HG03025 (cell line): ENCODE results near the gene MCCD1.
"Not testable (repeated sequence)": the region's sequence is repeated elsewhere in the genome, so short reads cannot be mapped to it uniquely, and the experiment has no call there.

Source experiments
- ATAC-seq: cut with Tn5 transposase; IDR thresholded peaks from one replicate; pipeline ENCODE4 v1.9.1; 2021; ENCODE audit warnings: mild to moderate bottlenecking, moderate library complexity; ENCODE audit not compliant: unreplicated experiment, low FRiP score

MCCD1 gene

DNA sequence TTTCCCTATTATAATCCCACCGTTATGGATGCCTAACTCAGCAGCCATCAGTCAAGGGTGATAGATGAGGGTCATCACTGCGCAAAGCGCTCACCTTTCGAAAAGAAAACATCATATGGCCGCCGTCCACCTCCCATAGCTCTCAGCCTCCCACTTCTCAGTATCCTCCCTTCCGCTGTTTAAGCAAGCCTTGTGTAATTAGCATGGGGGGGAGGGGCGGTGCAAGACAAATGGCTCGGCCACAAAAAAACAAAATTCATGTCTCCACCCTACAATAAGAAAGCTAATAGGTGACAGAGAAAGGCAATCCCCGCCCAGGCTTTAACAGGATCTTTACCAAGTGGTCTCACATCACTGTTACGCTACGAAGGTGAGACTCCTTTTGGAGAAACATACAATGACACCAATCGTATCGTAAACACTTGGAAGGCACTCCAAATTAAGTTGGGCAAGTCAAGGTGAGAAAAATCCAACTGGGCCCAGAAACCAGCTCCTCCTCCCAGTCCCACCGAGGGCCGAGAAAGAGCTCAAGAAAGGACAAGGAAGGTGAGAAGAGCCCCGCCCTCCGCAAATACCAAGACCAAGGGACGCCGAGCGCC lies 12.4 kb downstream of the MCCD1 start:
- no peak for ATAC-seq

DNA sequence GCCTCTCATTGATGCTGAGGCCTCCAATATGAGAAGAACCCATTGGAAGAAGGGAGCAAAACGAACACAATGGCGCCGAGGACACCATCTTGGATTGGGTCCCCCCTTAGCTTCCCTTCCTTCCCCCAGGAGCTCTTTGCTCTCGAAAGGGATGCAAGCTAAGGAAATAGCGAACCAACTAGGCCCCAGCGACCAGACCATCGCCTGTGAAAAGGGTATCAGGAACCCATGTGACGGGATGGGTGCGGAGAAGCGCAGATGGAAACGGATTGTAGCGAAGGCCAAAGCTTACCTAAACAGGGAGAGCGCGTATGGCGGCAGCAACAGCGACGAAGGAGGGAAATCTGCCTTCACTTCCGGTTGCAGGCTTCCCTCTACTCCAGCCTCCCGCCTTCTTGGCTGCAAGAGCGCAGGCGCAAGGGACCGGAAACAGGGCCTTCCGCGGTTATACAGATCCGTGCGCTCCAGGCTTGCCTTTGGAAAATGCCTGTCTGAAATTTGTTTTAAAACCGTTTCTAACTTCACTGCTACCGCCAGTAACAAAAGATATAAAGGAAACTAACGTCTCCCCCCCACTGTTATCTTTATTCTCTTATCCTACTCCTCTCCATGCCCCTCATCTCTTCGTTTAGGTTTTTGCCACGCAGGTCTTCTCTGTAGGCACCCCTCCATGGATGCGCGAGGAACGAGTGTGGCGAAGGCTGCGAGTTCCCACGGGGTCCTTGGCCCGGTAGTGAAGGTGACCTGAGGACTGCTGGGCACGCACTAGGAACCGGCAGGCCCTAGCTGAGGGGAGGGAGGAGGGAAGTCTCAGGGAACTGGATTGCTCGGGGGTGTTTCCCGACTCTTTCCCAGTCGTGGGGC lies 13.1 kb downstream of the MCCD1 start, which contains the start of gene DDX39B:
Gene DDX39B, minus strand, starts transcription at position 346 of the 864 bp plus-strand sequence. CDS start 1,471 bp downstream, outside the sequence.
- peak; percentile 60 for ATAC-seq

DNA sequence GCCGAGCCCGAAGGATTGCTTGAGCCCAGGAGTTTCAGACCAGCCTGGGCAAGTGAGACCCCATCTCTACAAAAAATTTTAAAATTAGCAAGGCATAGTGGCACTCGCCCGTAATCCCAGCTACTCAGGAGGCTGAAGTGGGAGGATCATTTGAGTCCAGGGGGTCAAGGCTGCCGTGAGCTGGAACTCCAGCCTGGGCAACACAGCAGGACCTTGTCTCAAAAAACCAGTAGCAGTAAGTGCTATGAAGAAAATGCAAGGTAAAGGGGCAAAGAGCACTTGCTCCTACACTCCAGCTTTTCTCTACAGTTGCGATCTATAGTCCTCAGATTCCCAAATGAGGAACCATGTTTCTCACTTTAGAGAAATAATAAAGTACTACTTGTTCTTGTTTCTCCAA lies 14.9 kb downstream of the MCCD1 start:
- ATAC-seq: no peak

DNA sequence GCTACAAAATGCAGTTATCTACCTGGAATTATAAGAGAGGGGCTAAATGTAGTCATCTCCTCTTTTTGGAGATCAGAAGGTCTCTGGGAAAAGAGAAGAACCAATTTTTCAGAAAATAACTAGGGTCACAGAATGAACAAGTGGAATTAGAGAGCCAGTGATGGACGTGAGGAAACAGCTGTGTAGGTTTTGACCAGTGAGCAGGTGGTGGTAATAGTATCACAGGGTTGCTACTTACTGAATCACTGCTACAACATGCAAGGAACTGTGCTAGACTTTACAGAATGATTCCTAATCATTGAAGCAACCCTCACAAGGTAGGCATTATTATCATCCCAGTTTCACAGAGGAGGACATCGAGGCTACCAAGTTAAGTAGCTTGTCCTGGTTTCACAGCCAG lies 15.9 kb downstream of the MCCD1 start:
- no peak for ATAC-seq

DNA sequence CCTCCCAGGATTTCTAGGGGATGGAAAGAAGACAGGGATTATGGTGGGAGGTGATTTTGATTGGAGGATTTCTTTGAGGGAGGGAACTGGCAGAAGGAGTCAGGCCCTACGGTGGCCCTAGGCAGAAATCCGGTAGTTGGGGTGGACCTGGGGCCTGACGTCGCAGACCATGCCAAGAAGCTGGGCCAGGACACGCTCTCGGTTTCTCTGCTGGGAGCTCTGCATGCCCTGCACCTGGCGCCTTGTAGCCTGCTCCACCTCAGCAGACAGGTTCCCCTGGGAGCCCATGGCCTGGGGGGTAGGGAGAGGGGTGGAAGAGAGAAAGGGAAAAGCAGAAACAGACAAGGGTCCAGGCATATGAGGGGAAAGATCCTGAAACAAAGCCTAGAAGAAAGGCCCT lies 16.5 kb downstream of the MCCD1 start:
- no peak for ATAC-seq

DNA sequence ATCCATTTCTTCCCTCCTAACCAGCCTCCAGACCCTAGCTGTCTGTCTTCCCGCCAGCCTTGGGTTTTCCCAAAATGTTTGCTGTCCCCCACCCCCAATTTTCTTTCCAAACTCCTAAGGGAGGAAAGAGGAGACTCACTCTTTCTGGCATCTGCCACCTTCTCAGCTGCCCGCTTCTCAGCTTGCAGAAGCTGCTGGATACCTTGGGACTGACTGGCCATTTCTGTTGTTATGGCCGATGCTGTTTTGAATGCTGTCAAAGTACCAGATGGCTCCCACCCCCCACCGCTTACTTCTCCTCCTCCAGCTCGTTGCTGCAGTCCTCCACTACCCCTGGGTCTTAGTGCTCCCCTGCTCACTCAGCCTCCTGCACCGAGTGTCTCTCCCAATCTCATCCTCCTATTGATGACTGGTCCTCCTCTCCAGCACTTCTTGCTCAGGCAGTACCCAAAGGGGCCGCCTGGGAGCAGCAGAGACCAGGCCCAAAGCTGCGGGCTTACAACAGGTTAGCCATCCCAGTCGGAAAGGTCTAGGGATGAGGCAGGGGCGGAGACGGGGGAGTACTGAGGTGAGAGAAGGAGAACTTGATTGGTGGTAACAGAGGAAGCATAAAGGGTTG lies 17.7 kb downstream of the MCCD1 start, which contains the start of gene ATP6V1G2:
Gene ATP6V1G2, minus strand, starts transcription at position 270 of the 619 bp plus-strand sequence. Its CDS starts 49 bp downstream, at position 221.
- ATAC-seq: peak; percentile 38

DNA sequence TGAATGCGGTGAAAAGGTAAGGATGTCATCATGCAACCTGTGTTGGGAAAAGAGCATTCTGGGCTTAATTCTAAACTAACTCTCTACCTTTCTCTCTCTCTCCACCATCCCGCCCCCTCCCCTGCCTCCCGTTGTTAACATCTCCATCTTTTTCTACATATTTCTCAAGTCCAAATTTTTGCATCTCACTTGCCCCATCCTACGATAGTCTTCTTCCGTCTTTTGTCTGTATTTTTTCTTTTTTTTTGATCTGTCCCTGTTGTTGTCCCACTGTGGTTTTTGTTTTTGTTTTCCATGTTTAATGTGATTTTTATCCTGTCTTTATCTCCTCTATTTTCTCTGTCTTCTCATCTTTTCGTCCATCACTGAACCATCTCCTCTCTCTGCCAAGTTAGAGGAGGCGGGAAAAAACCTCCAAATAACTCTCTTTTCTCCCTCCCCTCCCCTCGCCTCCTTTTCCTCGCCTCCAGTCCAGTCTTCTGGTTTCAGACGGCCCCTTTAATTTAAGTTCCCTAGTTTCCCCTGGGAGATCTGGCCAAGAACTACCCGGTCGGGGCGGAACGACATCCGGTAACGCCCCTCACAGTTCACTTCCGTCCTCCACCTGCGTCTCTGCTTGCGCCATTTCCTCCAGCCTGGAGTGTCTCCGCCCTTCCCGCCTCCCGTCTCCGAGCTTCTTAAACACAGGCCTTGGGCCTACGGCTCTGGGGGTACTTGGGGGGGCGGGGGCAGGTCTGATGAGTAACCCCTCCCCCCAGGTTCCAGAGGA lies 18.4 kb downstream of the MCCD1 start, which contains the start of gene NFKBIL1:
Gene NFKBIL1, plus strand, starts transcription at position 651 of the 769 bp plus-strand sequence. Its CDS starts 87 bp downstream, at position 738.
- peak; percentile 3 for ATAC-seq

DNA sequence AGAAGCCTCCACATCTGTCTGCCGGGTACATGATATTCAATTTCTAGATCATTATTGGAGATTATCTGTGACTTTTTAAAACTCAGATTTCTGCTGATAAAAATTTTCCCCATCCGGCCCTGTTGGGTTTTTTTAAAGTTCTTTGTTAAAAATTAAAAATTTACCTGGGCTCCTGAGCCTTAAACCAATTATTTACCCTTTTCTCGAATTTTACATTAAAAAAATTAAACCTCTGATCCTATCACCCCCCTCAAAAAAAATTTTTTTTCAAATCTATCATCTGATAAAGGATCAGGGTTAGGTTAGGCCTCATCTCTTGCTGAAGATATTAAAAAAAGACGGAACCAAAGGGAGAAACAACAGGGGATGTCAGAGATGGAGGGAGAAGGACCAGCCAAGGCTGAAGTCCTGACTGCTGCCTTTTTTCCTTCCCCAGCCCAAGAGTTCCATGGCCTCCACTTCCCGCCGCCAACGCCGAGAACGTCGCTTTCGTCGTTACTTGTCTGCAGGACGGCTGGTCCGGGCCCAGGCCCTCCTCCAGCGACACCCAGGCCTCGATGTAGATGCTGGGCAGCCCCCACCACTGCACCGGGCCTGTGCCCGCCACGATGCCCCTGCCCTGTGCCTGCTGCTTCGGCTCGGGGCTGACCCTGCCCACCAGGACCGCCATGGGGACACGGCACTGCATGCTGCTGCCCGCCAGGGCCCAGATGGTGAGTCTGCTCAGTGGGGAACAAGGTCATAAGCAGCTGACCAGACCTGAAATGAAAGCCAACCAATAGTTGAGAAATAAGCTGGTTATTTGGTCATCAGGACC lies 19.2 kb downstream of the MCCD1 start:
- ATAC-seq: no peak

DNA sequence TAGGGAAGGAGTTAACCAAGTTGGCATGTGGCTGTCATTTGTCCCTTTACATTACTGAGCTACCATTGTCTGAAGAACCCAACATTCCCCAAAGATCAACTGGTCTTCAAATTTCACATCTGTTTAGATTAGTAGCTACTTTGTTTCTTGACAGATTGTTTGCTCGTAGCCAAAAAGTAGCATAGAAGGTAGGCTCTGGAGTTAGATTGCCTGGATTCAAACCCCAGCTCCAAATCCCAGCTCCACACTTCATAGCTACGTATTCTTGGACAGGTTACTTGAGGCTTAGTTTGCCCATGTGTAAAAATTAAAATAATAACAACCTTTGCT lies 19.7 kb downstream of the MCCD1 start:
- ATAC-seq: no peak

DNA sequence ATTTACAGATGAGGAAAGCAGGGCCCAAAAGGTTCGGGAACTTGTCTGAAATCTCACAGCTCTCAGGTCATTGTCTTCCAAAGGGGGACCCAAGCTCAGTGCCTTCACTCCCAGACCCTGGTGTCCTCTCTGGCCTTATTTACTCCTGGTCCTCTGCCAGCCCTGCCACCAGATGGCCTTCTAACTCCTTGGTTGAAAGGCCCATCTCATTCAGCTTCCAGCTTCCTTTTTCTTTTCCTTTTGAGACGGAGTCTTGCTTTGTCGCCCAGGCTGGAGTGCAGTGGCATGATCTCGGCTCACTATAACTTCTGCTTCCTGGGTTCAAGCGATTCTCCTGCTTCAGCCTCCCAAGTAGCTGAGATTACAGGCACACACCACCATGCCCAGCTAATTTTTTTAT lies 22.6 kb downstream of the MCCD1 start:
- not testable (repeated sequence) for ATAC-seq

DNA sequence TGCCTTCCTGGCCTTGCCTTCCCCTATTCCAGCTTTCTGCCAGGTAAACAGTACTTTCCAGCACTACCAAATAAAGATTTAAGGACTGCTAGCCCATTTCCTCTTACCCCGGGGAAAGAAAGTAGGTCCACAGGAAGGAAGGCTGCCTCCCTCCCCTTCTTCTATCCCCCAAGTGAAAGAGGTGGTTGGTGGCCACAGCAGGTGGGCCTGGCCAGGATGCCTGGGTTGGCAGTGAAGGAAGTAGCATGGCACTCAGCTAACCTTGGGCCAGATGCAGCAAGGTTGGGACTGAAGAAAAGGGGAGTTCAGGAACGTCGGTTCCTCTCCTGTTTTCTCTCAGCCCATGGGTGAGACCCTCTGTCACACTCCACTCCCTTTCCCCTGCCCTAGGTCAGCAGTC lies 27.5 kb downstream of the MCCD1 start:
- no peak for ATAC-seq

DNA sequence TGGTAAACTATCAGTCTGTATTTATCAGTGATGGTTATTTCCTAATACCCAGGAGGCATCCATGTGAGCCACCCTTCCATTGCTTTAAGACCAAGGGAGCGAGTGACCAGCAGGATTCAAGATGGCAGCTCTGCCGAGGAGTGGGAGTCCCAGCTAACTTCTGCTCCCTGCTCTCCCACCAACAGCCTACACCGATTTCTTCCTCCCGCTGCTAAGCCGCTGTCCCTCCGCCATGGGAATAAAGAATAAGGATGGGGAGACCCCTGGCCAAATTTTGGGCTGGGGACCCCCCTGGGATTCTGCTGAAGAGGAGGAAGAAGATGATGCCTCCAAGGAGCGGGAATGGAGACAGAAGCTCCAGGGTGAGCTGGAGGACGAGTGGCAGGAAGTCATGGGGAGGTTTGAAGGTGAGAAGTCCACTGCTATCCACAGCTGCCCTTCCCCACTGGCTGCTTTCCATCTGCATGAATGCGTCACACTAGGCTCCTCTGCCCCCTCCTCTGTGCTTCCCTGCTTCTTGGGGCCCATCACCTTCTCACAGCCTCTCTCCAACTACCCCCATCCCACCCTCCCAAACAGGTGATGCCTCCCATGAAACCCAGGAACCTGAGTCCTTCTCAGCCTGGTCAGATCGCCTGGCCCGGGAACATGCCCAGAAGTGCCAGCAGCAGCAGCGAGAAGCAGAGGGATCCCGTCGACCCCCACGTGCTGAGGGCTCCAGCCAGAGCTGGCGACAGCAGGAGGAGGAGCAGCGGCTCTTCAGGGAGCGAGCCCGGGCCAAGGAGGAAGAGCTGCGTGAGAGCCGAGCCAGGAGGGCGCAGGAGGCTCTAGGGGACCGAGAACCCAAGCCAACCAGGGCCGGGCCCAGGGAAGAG lies 28.9 kb downstream of the MCCD1 start:
- ATAC-seq: no peak

DNA sequence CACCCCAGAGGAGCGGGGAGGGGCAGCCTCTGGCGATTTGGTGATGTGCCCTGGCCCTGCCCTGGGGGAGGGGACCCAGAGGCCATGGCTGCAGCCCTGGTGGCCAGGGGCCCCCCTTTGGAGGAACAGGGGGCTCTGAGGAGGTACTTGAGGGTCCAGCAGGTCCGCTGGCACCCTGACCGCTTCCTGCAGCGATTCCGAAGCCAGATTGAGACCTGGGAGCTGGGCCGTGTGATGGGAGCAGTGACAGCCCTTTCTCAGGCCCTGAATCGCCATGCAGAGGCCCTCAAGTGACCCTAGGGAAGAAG lies 29.5 kb downstream of the MCCD1 start:
- ATAC-seq: no peak

DNA sequence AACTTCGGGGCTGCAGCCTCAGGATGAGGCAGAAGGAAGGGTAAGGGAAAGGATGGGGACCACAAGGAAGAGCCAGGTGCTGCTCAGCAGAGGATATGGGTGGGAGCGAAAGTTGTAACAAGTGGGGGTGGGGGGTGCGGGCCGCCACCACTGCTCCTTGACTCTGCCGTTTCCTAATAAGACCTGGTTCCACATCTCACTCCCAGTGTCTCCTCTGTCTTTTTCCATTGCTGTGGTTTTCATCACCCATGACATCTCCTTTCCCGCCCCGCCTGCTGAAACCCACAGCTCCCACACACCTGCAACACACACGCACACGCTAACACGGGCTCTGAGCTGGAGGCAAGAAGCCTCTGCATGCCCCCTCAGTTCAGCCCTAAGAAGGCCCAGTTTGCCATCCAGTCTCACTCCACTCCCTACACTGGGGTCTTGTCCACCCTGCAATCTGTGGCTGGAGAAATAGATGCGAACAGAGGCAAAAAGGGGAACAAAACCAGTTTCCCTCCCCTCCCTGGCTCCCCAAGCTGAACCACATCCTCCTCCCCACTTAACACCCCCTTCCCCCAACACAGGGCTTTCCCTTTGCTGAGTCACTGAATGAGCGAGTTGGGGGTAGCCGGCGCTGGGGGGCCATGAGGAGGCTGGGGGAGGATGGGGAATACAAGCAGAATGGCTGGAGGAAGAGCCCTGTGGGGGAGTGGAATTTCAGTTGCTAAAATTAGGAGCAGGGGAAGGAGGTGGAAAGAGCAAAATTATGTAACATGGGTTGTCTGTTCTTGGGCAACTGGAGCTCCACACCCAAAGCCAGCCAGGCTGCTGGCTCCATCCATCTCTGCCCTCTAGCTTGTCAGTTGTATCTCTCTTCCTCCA lies 30.1 kb downstream of the MCCD1 start:
- no peak for ATAC-seq

DNA sequence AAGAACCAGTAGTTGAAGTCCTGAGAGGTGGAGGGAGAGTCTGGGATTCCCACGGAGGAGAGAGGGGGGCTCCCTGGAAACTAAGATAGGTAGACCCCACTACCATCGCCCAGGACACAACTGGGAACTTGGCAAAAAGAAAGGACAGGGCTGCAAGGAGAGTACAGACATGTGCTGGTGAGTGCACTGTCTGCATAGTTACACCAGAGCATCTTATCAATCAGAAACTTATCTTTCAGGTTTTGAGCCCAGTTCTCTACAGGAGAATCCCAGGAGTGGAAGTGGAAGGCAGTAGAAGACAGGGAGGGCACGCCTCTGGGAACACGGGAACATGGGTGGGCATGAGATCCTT lies 30.8 kb downstream of the MCCD1 start:
- no peak for ATAC-seq

DNA sequence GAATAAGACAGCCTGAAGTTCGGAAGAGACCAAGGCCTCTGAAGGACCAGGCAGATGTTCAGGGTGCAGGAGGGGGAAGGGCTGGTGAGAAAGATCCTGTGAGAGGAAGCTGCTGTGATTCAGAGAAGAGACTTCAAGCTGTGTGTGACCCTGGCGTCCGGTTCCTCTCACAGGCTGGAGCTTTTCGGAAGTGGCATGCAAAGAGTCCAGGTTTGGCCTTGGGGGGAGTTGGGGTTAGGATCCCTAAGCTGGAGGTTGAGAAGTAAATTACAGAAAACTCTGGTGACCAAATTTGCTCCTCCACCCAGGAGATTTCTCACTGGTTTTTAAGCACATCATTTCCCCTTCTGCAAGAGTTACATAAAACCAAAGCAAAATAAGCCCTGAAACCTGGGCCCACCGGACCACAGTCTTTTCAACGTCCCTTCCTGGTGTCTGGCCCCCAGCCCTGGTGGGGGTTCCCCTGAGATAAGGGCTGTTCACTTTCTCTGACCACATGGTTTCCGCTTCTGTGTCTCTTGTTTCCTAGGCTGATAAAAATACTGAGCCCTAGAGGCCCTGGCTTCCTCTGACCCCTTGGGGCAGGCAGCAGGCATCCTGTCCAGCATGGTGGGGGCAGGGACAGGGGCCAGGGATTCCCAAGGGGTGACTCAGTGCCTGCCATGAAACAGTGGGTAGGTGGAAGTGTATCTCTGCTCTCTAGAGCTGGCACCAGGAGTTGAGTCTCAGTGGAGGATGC lies 31.4 kb downstream of the MCCD1 start:
- ATAC-seq: no peak

DNA sequence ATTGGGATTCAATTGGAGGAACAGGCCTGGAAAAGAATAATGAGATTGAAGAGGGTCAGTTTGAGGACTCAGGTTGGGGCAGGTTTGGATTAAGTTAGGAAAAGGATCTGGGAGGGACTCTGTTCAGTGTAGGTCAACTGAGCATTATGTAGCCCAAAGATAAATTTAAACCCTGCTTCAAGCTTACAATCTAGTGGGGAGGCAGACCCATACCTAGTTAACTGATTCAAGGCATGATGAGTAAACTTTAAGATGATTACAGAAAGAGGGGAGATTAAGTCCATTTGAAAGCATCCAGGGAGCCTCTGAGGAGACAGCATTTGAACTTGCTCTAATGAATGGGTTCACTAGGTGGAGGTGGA lies 31.9 kb downstream of the MCCD1 start:
- ATAC-seq: no peak
